Endodermal cell (in vitro differentiated cells): ENCODE results near the gene ZNF334. TPM values are rescaled to one million over a fixed set of nuclear protein-coding genes. Genes with fewer than 3 reads are reported as not detected.

ENCODE experiments used
- DNase-seq: peaks from one replicate; pipeline ENCODE4 v3.0.0-alpha.2; 2017
- H3K27ac ChIP-seq: 2 replicates; pipeline ENCODE4 v1.5.1; 2013; ENCODE audit warnings: mild to moderate bottlenecking, low read depth, low read length, moderate library complexity
- H3K27me3 ChIP-seq: 2 replicates; pipeline ENCODE4 v1.6.1; 2013; ENCODE audit warnings: mild to moderate bottlenecking, low read length, moderate library complexity; ENCODE audit not compliant: insufficient read depth, control insufficient read depth, poor library complexity, severe bottlenecking
- H3K36me3 ChIP-seq: 2 replicates; pipeline ENCODE4 v1.7.0; 2013; ENCODE audit warnings: mild to moderate bottlenecking, low read length, moderate library complexity; ENCODE audit not compliant: control insufficient read depth, insufficient read depth
- H3K4me1 ChIP-seq: one replicate; pipeline ENCODE4 v1.7.0; 2013; ENCODE audit warnings: low read length; ENCODE audit not compliant: control insufficient read depth, insufficient read depth
- H3K4me3 ChIP-seq: 2 replicates; pipeline ENCODE4 v1.5.1; 2013; ENCODE audit warnings: mild to moderate bottlenecking, low read length, moderate library complexity
- H3K9ac ChIP-seq: 2 replicates; pipeline ENCODE4 v1.6.1; 2013; ENCODE audit warnings: mild to moderate bottlenecking, low read length, moderate library complexity; ENCODE audit not compliant: poor library complexity, severe bottlenecking; ENCODE audit errors: extremely low read depth
- H3K9me3 ChIP-seq: 2 replicates; pipeline ENCODE4 v1.6.1; 2013; ENCODE audit warnings: mild to moderate bottlenecking, low read length, moderate library complexity; ENCODE audit not compliant: control insufficient read depth
- H3K27ac Mint-ChIP-seq: 2 replicates; pipeline ENCODE4 v1.8.0; 2020; ENCODE audit warnings: mixed read lengths
- H3K27me3 Mint-ChIP-seq: 2 replicates; pipeline ENCODE4 v1.8.0; 2021; ENCODE audit warnings: mild to moderate bottlenecking, mixed read lengths; ENCODE audit not compliant: insufficient read depth
- H3K36me3 Mint-ChIP-seq: 2 replicates; pipeline ENCODE4 v1.8.0; 2020; ENCODE audit warnings: low read depth, mixed read lengths
- H3K4me1 Mint-ChIP-seq: 2 replicates; pipeline ENCODE4 v1.8.0; 2020; ENCODE audit warnings: mixed read lengths
- H3K4me3 Mint-ChIP-seq: 2 replicates; pipeline ENCODE4 v1.8.0; 2020; ENCODE audit warnings: mild to moderate bottlenecking, moderate library complexity, mixed read lengths
- H3K9me3 Mint-ChIP-seq: 2 replicates; pipeline ENCODE4 v1.8.0; 2020; ENCODE audit warnings: mild to moderate bottlenecking, mixed read lengths
- whole genome bisulfite sequencing, 2 experiments: methylation state at CpG; one replicate each; pipeline versions ENCODE4 v1.1.5 to v1.1.7; 2013; ENCODE audit warnings: missing lambda C conversion rate in 2 of 2, mixed read lengths in 1 of 2; ENCODE audit not compliant: insufficient coverage in 1 of 2, insufficient read length in 1 of 2; 5-methylcytosine and 5-hydroxymethylcytosine counted together
- total RNA-seq, 2 donors: library from RNA; stranded (reverse); fragmentation: NEBNext Ultra II Directional in 1 of 2; extraction: Animal tissue kit (Norgen Biotek cat#: 25700) in 1 of 2; gene quantifications; 2 replicates in 1 of 2; 3 replicates in 1 of 2; pipeline ENCODE4 v1.2.1, GENCODE V29; 2021
- TF ChIP-seq, protein P1 (sequence below): fragments of 200-600 bp; sonication (generic); conservative IDR thresholded peaks from 2 replicates; pipeline ENCODE4 v1.5.0; 2021; ENCODE audit warnings: antibody characterized with exemption, mild to moderate bottlenecking

ZNF334 gene
- total RNA-seq, 2 donors from 2014 or later, result 21.1 to 31.7 TPM

DNA sequence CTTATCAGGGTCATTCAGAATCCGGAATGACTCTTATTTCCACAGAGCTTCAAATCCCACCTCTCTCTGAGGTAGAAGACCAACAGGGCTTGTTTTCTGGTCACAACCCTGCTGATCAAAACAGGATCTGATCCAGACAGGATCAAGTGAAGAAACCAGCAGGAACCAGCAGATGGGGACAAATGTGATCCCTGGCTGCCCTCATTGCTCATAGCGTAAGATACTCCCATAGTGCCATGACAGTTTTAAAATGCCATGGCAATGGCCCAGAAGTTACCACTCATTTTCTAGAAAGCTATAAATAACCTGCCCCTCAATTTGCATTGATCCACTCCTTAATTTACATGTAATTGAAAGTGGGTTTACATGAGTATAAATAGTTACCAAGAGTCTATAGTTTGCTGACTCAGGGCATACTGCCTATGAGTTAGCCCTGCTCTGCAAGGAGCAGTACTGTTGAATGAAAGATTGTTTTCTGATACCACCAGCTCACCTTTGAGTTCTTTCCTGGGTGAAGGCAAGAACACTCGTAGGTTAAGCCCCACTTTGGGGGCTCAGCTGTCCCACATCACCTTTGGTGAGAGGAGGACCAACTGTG, 6.2 kb upstream of the ZNF334 start:
- 91 to 100% methylated on average over 1 to 3 of the region's 3 CpGs for WGBS, 2 experiments
- no peak for DNase-seq
- Histone ChIP-seq H3K4me1 (no peaks in the 10 kb centered on the region), H3K9me3 (no peaks in the 10 kb centered on the region), H3K27ac (no peak overlapping the region), H3K9ac (no peak overlapping the region), H3K36me3 (no peaks in the 10 kb centered on the region), H3K27me3 (peaks cover 11% of the 10 kb centered on the region), H3K4me3 (no peak overlapping the region)
- H3K27ac Mint-ChIP-seq, result no peak overlapping the region
- no peaks in the 10 kb centered on the region for H3K4me1 Mint-ChIP-seq
- no peak overlapping the region for H3K4me3 Mint-ChIP-seq
- peaks cover 30% of the 10 kb centered on the region for H3K27me3 Mint-ChIP-seq
- no peaks in the 10 kb centered on the region for H3K9me3 Mint-ChIP-seq
- H3K36me3 Mint-ChIP-seq, result no peaks in the 10 kb centered on the region
- TF ChIP-seq, protein P1, sequence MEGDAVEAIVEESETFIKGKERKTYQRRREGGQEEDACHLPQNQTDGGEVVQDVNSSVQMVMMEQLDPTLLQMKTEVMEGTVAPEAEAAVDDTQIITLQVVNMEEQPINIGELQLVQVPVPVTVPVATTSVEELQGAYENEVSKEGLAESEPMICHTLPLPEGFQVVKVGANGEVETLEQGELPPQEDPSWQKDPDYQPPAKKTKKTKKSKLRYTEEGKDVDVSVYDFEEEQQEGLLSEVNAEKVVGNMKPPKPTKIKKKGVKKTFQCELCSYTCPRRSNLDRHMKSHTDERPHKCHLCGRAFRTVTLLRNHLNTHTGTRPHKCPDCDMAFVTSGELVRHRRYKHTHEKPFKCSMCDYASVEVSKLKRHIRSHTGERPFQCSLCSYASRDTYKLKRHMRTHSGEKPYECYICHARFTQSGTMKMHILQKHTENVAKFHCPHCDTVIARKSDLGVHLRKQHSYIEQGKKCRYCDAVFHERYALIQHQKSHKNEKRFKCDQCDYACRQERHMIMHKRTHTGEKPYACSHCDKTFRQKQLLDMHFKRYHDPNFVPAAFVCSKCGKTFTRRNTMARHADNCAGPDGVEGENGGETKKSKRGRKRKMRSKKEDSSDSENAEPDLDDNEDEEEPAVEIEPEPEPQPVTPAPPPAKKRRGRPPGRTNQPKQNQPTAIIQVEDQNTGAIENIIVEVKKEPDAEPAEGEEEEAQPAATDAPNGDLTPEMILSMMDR, result no peak

DNA sequence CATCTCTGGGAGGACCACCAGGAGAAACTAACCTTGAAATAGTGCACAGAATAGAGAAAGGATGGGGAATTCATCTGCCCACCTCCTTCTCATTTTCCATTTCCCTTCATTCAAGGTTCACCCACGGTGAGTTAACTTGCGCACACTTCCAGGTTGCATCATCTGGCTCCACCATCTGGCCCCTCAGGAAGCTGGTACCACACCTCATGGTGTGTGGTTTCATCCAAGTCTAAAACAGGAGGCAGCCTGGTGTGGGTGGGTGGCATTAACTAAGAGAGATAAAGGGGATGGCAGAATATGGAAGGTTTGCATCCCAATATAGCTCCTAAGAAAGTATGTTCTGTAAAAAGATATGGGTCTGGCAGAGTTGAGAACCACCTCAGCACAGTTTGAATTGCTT, 3.8 kb downstream of the ZNF334 start:
- DNase-seq, result no peak
- Histone ChIP-seq H3K4me3 (no peak overlapping the region), H3K27ac (no peak overlapping the region), H3K9ac (no peak overlapping the region), H3K4me1 (no peaks in the 10 kb centered on the region), H3K9me3 (peaks cover 20% of the 10 kb centered on the region), H3K36me3 (peaks cover 23% of the 10 kb centered on the region), H3K27me3 (no peaks in the 10 kb centered on the region)
- Mint-ChIP-seq H3K27ac (no peak overlapping the region), H3K27me3 (peaks cover 2% of the 10 kb centered on the region), H3K4me1 (no peaks in the 10 kb centered on the region), H3K4me3 (no peak overlapping the region), H3K9me3 (peaks cover 53% of the 10 kb centered on the region), H3K36me3 (peaks cover 64% of the 10 kb centered on the region)
- WGBS, 2 experiments, result 95% methylated on average over 2 of the region's 2 CpGs; no CpG with 5 or more reads in 1 of the 2 experiments
- TF ChIP-seq, protein P1, result no peak

DNA sequence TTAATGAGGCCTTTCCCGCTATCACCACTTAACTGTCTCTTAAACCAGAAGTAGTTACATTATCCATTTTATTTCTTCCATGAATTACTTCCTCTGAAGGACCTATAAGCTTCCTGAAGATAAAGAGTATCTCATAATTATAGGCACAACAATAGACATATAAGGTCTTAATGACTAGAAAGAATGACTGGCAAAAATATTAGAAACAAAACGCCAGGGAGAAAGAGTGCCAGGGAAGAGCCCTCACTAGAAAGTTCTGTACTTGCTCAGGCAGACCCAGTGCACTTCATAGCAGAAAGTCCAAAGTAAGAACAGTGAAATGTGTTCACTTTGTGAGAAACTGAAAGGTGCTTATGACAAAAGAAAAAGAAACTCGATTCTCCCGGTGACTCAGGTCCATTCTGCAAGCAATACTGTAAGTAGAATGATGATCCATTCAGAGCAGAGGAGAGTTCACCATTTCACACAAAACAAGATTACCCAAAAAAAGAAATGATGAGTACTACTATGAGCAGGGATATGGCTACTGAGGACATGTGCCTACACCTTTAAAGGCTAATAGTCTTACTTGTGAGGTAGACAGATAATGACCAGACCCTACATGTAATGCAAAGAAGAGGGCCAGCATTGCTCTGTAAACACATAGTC, 5.5 kb downstream of the ZNF334 start:
- H3K4me3 Mint-ChIP-seq, result no peak overlapping the region
- H3K36me3 Mint-ChIP-seq, result peaks cover 81% of the 10 kb centered on the region
- no peaks in the 10 kb centered on the region for H3K27me3 ChIP-seq
- no peaks in the 10 kb centered on the region for H3K4me1 ChIP-seq
- H3K36me3 ChIP-seq, result peaks cover 40% of the 10 kb centered on the region
- no peak overlapping the region for H3K27ac Mint-ChIP-seq
- peaks cover 36% of the 10 kb centered on the region for H3K9me3 ChIP-seq
- H3K9ac ChIP-seq, result no peak overlapping the region
- no peak for DNase-seq
- H3K9me3 Mint-ChIP-seq, result peaks cover 64% of the 10 kb centered on the region
- no peak overlapping the region for H3K4me3 ChIP-seq
- WGBS, 2 experiments, result 90 to 92% methylated on average over 2 to 4 of the region's 4 CpGs
- H3K27ac ChIP-seq, result no peak overlapping the region
- no peaks in the 10 kb centered on the region for H3K4me1 Mint-ChIP-seq
- TF ChIP-seq, protein P1, result no peak
- H3K27me3 Mint-ChIP-seq, result no peaks in the 10 kb centered on the region
